ENCODE data around the gene CETP. TPM values are rescaled to one million over a fixed set of nuclear protein-coding genes. Genes with fewer than 3 reads are reported as not detected.

CETP gene
- total and polyA plus RNA-seq, 4 experiments from 2014 or later = 0.14 TPM; not detected in 3

- Histone ChIP-seq H3K4me1 (ENCODE audit: insufficient read depth, low read length) (peaks cover 19% of the 10 kb centered on the region), H3K27ac (ENCODE audit: low read depth, low read length) (no peak overlapping the region), H3K36me3 (ENCODE audit: insufficient read depth, low read length) (no peaks in the 10 kb centered on the region), H3K4me3 (ENCODE audit: low read length in 2 of 2) (no peak overlapping the region), H3K9me3 (ENCODE audit: control insufficient read depth in 1 of 2, low read length in 2 of 2) (no peaks in the 10 kb centered on the region), H3K27me3 (ENCODE audit: insufficient read depth, low read length) (no peaks in the 10 kb centered on the region)
- Mint-ChIP-seq H3K36me3 (no peaks in the 10 kb centered on the region), H3K9me3 (no peaks in the 10 kb centered on the region), H3K4me3 (peak overlapping the region in 1 of 8 donors; percentile 9), H3K27me3 (no peaks in the 10 kb centered on the region), H3K4me1 (peaks cover 12 to 29% (median 19%) of the 10 kb centered on the region in 4 donors), H3K27ac (peak overlapping the region in 6 of 7 donors; percentile 12 to 83 (median 64))
- ChIA-PET POLR2A (ENCODE audit: partially characterized antibody) (interaction anchor here (0.5 to 5.2 kb wide), 12 partner anchors 9 to 136 kb away, joined by 3 to 41 read pairs (median 4); partner anchors contain the start of genes HERPUD1 and NLRC5), CTCF (ENCODE audit: partially characterized antibody) (interaction anchor here (0.8 to 6.9 kb wide), 16 partner anchors 11 to 203 kb away, joined by 3 to 81 read pairs (median 30); partner anchors contain the start of gene NLRC5)
- intact Hi-C loops (cut with micrococcal nuclease) = no loop called here
- DNase-seq = no peak
Measured at GRCh38 chr16:56966093-56966475, 4.3 kb downstream of the CETP start.

- Mint-ChIP-seq H3K36me3 (no peaks in the 10 kb centered on the region), H3K4me1 (peaks cover 13 to 38% (median 23%) of the 10 kb centered on the region in 4 donors), H3K27ac (no peak overlapping the region), H3K27me3 (no peaks in the 10 kb centered on the region), H3K4me3 (no peak overlapping the region), H3K9me3 (no peaks in the 10 kb centered on the region)
- no peaks in the 10 kb centered on the region for H3K9me3 ChIP-seq (ENCODE audit: control insufficient read depth in 1 of 2, low read length in 2 of 2)
- no peaks in the 10 kb centered on the region for H3K36me3 ChIP-seq (ENCODE audit: insufficient read depth, low read length)
- DNase-seq = no peak
- H3K27me3 ChIP-seq (ENCODE audit: insufficient read depth, low read length) = no peaks in the 10 kb centered on the region
- H3K4me3 ChIP-seq (ENCODE audit: low read length in 2 of 2) = no peak overlapping the region
- intact Hi-C loops (cut with micrococcal nuclease) = no loop called here
- POLR2A ChIA-PET (ENCODE audit: partially characterized antibody) = interaction anchor here (0.6 to 2.4 kb wide), 4 partner anchors 19 to 218 kb away, joined by 3 to 9 read pairs (median 4); partner anchors contain the start of genes NLRC5, PSME3IP1 and RSPRY1
- H3K27ac ChIP-seq (ENCODE audit: low read depth, low read length) = no peak overlapping the region
- CTCF ChIA-PET (ENCODE audit: partially characterized antibody) = interaction anchor here (0.6 to 6.0 kb wide), 5 partner anchors 17 to 119 kb away, joined by 3 to 81 read pairs (median 7); partner anchors contain the start of gene NLRC5
- H3K4me1 ChIP-seq (ENCODE audit: insufficient read depth, low read length) = peaks cover 19% of the 10 kb centered on the region
Measured at GRCh38 chr16:56967733-56968132, 6.0 kb downstream of the CETP start.

GRCh38 chr16:56969769-56970168, 8.0 kb downstream of the CETP start:
- no peaks in the 10 kb centered on the region for H3K36me3 Mint-ChIP-seq
- intact Hi-C loops (cut with micrococcal nuclease) = no loop called here
- H3K27ac Mint-ChIP-seq = peak overlapping the region in 1 of 7 donors; percentile 15
- no peak for DNase-seq
- peaks cover 18 to 51% (median 30%) of the 10 kb centered on the region in 4 donors for H3K4me1 Mint-ChIP-seq
- H3K4me3 Mint-ChIP-seq = no peak overlapping the region
- H3K9me3 ChIP-seq (ENCODE audit: control insufficient read depth in 1 of 2, low read length in 2 of 2) = no peaks in the 10 kb centered on the region
- no peak overlapping the region for H3K27ac ChIP-seq (ENCODE audit: low read depth, low read length)
- no peaks in the 10 kb centered on the region for H3K27me3 ChIP-seq (ENCODE audit: insufficient read depth, low read length)
- no peaks in the 10 kb centered on the region for H3K9me3 Mint-ChIP-seq
- no peak overlapping the region for H3K4me3 ChIP-seq (ENCODE audit: low read length in 2 of 2)
- no peaks in the 10 kb centered on the region for H3K36me3 ChIP-seq (ENCODE audit: insufficient read depth, low read length)
- H3K4me1 ChIP-seq (ENCODE audit: insufficient read depth, low read length) = peaks cover 31% of the 10 kb centered on the region
- ChIA-PET CTCF (ENCODE audit: partially characterized antibody) (interaction anchor here (0.8 to 4.0 kb wide), 2 partner anchors 17 to 113 kb away, joined by 3 to 21 read pairs; no protein-coding TSS in a partner anchor), POLR2A (ENCODE audit: partially characterized antibody) (interaction anchor here (0.6 to 5.3 kb wide), 6 partner anchors 18 to 216 kb away, joined by 3 to 26 read pairs (median 7); partner anchors contain the start of genes HERPUD1, NLRC5, PSME3IP1 and RSPRY1)
- H3K27me3 Mint-ChIP-seq = no peaks in the 10 kb centered on the region

GRCh38 chr16:56970934-56971767, 9.4 kb downstream of the CETP start:
- POLR2A ChIA-PET (ENCODE audit: partially characterized antibody) = interaction anchor here (0.8 to 5.3 kb wide), 7 partner anchors 10 to 74 kb away, joined by 3 to 26 read pairs (median 3); partner anchors contain the start of genes HERPUD1 and NLRC5
- Mint-ChIP-seq H3K27me3 (no peaks in the 10 kb centered on the region), H3K27ac (peak overlapping the region; percentile 18 to 89 (median 73)), H3K9me3 (no peaks in the 10 kb centered on the region), H3K36me3 (no peaks in the 10 kb centered on the region), H3K4me1 (peaks cover 19 to 50% (median 30%) of the 10 kb centered on the region in 4 donors), H3K4me3 (peak overlapping the region in 2 of 8 donors; percentile 59)
- intact Hi-C loops (cut with micrococcal nuclease) = no loop called here
- Histone ChIP-seq H3K36me3 (ENCODE audit: insufficient read depth, low read length) (no peaks in the 10 kb centered on the region), H3K9me3 (ENCODE audit: control insufficient read depth in 1 of 2, low read length in 2 of 2) (no peaks in the 10 kb centered on the region), H3K4me3 (ENCODE audit: low read length in 2 of 2) (no peak overlapping the region), H3K27ac (ENCODE audit: low read depth, low read length) (no peak overlapping the region), H3K27me3 (ENCODE audit: insufficient read depth, low read length) (no peaks in the 10 kb centered on the region), H3K4me1 (ENCODE audit: insufficient read depth, low read length) (peaks cover 26% of the 10 kb centered on the region)
- peak in 3 of 5 donors; percentile 28 to 67 (median 41) for DNase-seq
- CTCF ChIA-PET (ENCODE audit: partially characterized antibody) = interaction anchor here (0.9 to 4.0 kb wide), 2 partner anchors 95 to 112 kb away, joined by 3 to 21 read pairs; no protein-coding TSS in a partner anchor

- Histone ChIP-seq H3K4me1 (ENCODE audit: insufficient read depth, low read length) (peaks cover 26% of the 10 kb centered on the region), H3K27me3 (ENCODE audit: insufficient read depth, low read length) (no peaks in the 10 kb centered on the region), H3K4me3 (ENCODE audit: low read length in 2 of 2) (no peak overlapping the region), H3K27ac (ENCODE audit: low read depth, low read length) (no peak overlapping the region), H3K36me3 (ENCODE audit: insufficient read depth, low read length) (no peaks in the 10 kb centered on the region), H3K9me3 (ENCODE audit: control insufficient read depth in 1 of 2, low read length in 2 of 2) (no peaks in the 10 kb centered on the region)
- Mint-ChIP-seq H3K9me3 (no peaks in the 10 kb centered on the region), H3K36me3 (no peaks in the 10 kb centered on the region), H3K27ac (peak overlapping the region in 3 of 7 donors; percentile 35 to 86 (median 38)), H3K27me3 (no peaks in the 10 kb centered on the region), H3K4me3 (no peak overlapping the region), H3K4me1 (peaks cover 21 to 53% (median 32%) of the 10 kb centered on the region in 4 donors)
- POLR2A ChIA-PET (ENCODE audit: partially characterized antibody) = interaction anchor here (0.8 to 5.3 kb wide), 6 partner anchors 9 to 51 kb away, joined by 3 to 26 read pairs (median 4); partner anchors contain the start of genes HERPUD1 and NLRC5
- CTCF ChIA-PET (ENCODE audit: partially characterized antibody) = interaction anchor here (2.9 kb wide), 1 partner anchor 7 kb away, joined by 19 read pairs; no protein-coding TSS in a partner anchor
- intact Hi-C loops (cut with micrococcal nuclease) = no loop called here
- DNase-seq = no peak
Measured at GRCh38 chr16:56971768-56972043, 10.0 kb downstream of the CETP start.

GRCh38 chr16:56972403-56973293, 10.9 kb downstream of the CETP start:
- ChIA-PET POLR2A (ENCODE audit: partially characterized antibody) (interaction anchor here (0.8 to 5.3 kb wide), 4 partner anchors 8 to 50 kb away, joined by 3 to 26 read pairs (median 4); partner anchors contain the start of gene NLRC5), CTCF (ENCODE audit: partially characterized antibody) (interaction anchor here (0.9 to 2.9 kb wide), 5 partner anchors 8 to 112 kb away, joined by 3 to 19 read pairs (median 3); no protein-coding TSS in a partner anchor)
- Mint-ChIP-seq H3K4me3 (no peak overlapping the region), H3K4me1 (peaks cover 21 to 53% (median 33%) of the 10 kb centered on the region in 4 donors), H3K9me3 (no peaks in the 10 kb centered on the region), H3K27ac (no peak overlapping the region), H3K36me3 (no peaks in the 10 kb centered on the region), H3K27me3 (no peaks in the 10 kb centered on the region)
- intact Hi-C loops (cut with micrococcal nuclease) = no loop called here
- H3K27ac ChIP-seq (ENCODE audit: low read depth, low read length) = no peak overlapping the region
- DNase-seq = no peak
- H3K4me3 ChIP-seq (ENCODE audit: low read length in 2 of 2) = no peak overlapping the region
- H3K27me3 ChIP-seq (ENCODE audit: insufficient read depth, low read length) = no peaks in the 10 kb centered on the region
- H3K4me1 ChIP-seq (ENCODE audit: insufficient read depth, low read length) = peaks cover 26% of the 10 kb centered on the region
- H3K36me3 ChIP-seq (ENCODE audit: insufficient read depth, low read length) = no peaks in the 10 kb centered on the region
- no peaks in the 10 kb centered on the region for H3K9me3 ChIP-seq (ENCODE audit: control insufficient read depth in 1 of 2, low read length in 2 of 2)

All from CD4-positive, alpha-beta memory T cell (primary cell).